GM18873 (cell line): Measurements from ENCODE around the gene CHD9.
A peak's percentile ranks its signal among the peaks of the same experiment; 100 is the strongest.
"Not testable (repeated sequence)": the region's sequence is repeated elsewhere in the genome, so short reads cannot be mapped to it uniquely, and the experiment has no call there.

Experiments used
- ATAC-seq: cut with Tn5 transposase; IDR thresholded peaks from one replicate; pipeline ENCODE4 v1.9.1; 2021; ENCODE audit warnings: mild to moderate bottlenecking, moderate library complexity, moderate number of reproducible peaks; ENCODE audit not compliant: unreplicated experiment, low FRiP score

CHD9 gene

GRCh38 chr16:53130159-53131049, 75.6 kb downstream of the CHD9 start:
- peak; percentile 80 for ATAC-seq

GRCh38 chr16:53131050-53131362, 76.2 kb downstream of the CHD9 start:
- ATAC-seq, result no peak

- ATAC-seq, result no peak
Measured at GRCh38 chr16:53131363-53132071, 76.7 kb downstream of the CHD9 start.

- no peak for ATAC-seq
Measured at GRCh38 chr16:53132406-53132805, 77.6 kb downstream of the CHD9 start.

- ATAC-seq, result no peak
Measured at GRCh38 chr16:53135329-53135728, 80.5 kb downstream of the CHD9 start.

- no peak for ATAC-seq
Measured at GRCh38 chr16:53142823-53143568, 88.2 kb downstream of the CHD9 start.

GRCh38 chr16:53147500-53148065, 92.8 kb downstream of the CHD9 start:
- ATAC-seq, result no peak

- no peak for ATAC-seq
Measured at GRCh38 chr16:53150769-53151168, 96.0 kb downstream of the CHD9 start.

- no peak for ATAC-seq
Measured at GRCh38 chr16:53152329-53152728, 97.5 kb downstream of the CHD9 start.

- ATAC-seq, result no peak
Measured at GRCh38 chr16:53153130-53153529, 98.3 kb downstream of the CHD9 start.

- no peak for ATAC-seq
Measured at GRCh38 chr16:53154513-53154912, 99.7 kb downstream of the CHD9 start.

GRCh38 chr16:53156516-53156915, 101.7 kb downstream of the CHD9 start:
- no peak for ATAC-seq

- ATAC-seq, result no peak
Measured at GRCh38 chr16:53159781-53160436, 105.1 kb downstream of the CHD9 start.

GRCh38 chr16:53166099-53166498, 111.3 kb downstream of the CHD9 start:
- ATAC-seq, result no peak

- no peak for ATAC-seq
Measured at GRCh38 chr16:53168744-53169143, 114.0 kb downstream of the CHD9 start.

GRCh38 chr16:53172517-53172916, 117.7 kb downstream of the CHD9 start:
- no peak for ATAC-seq

GRCh38 chr16:53175118-53175517, 120.3 kb downstream of the CHD9 start:
- ATAC-seq, result no peak

- ATAC-seq, result no peak
Measured at GRCh38 chr16:53176434-53176833, 121.6 kb downstream of the CHD9 start.

- ATAC-seq, result no peak
Measured at GRCh38 chr16:53183442-53183841, 128.7 kb downstream of the CHD9 start.

GRCh38 chr16:53185741-53186140, 130.9 kb downstream of the CHD9 start:
- ATAC-seq, result not testable (repeated sequence)
